Keratinocyte (primary cell): ENCODE data around the gene EMB. TPM values are rescaled to one million over a fixed set of nuclear protein-coding genes. Genes with fewer than 3 reads are reported as not detected.
"Not testable (repeated sequence)": the region's sequence is repeated elsewhere in the genome, so short reads cannot be mapped to it uniquely, and the experiment has no call there.

Experiments
- DNase-seq: peaks from one replicate; pipeline ENCODE4 v3.0.0-alpha.2; 2011; ENCODE audit warnings: low read depth, missing footprints, low spot score
- FAIRE-seq: peaks from 2 replicates; lab custom pipeline; 2011; peaks lifted over from hg19 to GRCh38; lab: Jason Lieb, UNC
- H2AFZ ChIP-seq: 2 replicates; pipeline ENCODE4 v1.6.0; 2012; ENCODE audit warnings: low read length, control low read depth, inconsistent platforms; ENCODE audit not compliant: control insufficient read depth
- H3K27ac ChIP-seq: 2 replicates; pipeline ENCODE4 v1.5.1; 2011; ENCODE audit warnings: low read length; ENCODE audit not compliant: control insufficient read depth, insufficient read depth
- H3K27me3 ChIP-seq: 3 replicates; pipeline ENCODE4 v1.6.0; 2011; ENCODE audit warnings: low read length; ENCODE audit not compliant: control insufficient read depth, insufficient read depth; ENCODE audit errors: extremely low read depth
- H3K36me3 ChIP-seq, 2 experiments: 2 replicates in 1 of 2; 3 replicates in 1 of 2; pipeline ENCODE4 v1.5.1; 2011; ENCODE audit warnings: low read length in 2 of 2, mild to moderate bottlenecking in 1 of 2; ENCODE audit not compliant: control insufficient read depth in 2 of 2, insufficient read depth in 2 of 2; ENCODE audit errors: extremely low read depth in 1 of 2
- H3K4me1 ChIP-seq: 3 replicates; pipeline ENCODE4 v1.5.1; 2011; ENCODE audit warnings: low read length; ENCODE audit not compliant: control insufficient read depth, insufficient read depth; ENCODE audit errors: extremely low read depth
- H3K4me2 ChIP-seq: 3 replicates; pipeline ENCODE4 v1.6.0; 2011; ENCODE audit warnings: low read depth, low read length; ENCODE audit not compliant: control insufficient read depth, insufficient read depth; ENCODE audit errors: extremely low read depth
- H3K4me3 ChIP-seq, 3 experiments: fragments of 200-600 bp in 1 of 3; sonication (generic) in 1 of 3; 2 replicates in 2 of 3; 3 replicates in 1 of 3; pipeline ENCODE4 v1.5.1; 2011 to 2016; ENCODE audit warnings: low read length in 3 of 3, mild to moderate bottlenecking in 3 of 3, control low read depth in 2 of 3, inconsistent platforms in 1 of 3, low read depth in 1 of 3, mixed read lengths in 1 of 3, mixed run types in 1 of 3, moderate library complexity in 1 of 3; ENCODE audit not compliant: control insufficient read depth in 2 of 3, insufficient read depth in 2 of 3; ENCODE audit errors: extremely low read depth in 1 of 3
- H3K79me2 ChIP-seq: 2 replicates; pipeline ENCODE4 v1.6.0; 2012; ENCODE audit warnings: low read length; ENCODE audit not compliant: control insufficient read depth, insufficient read depth
- H3K9ac ChIP-seq: 3 replicates; pipeline ENCODE4 v1.6.0; 2011; ENCODE audit warnings: low read length; ENCODE audit not compliant: control insufficient read depth, insufficient read depth; ENCODE audit errors: extremely low read depth
- H3K9me1 ChIP-seq: 3 replicates; pipeline ENCODE4 v1.6.0; 2011; ENCODE audit warnings: low read length; ENCODE audit not compliant: control insufficient read depth, insufficient read depth; ENCODE audit errors: extremely low read depth
- H3K9me3 ChIP-seq: 2 replicates; pipeline ENCODE4 v1.5.1; 2012; ENCODE audit warnings: low read depth, low read length; ENCODE audit not compliant: control insufficient read depth
- H4K20me1 ChIP-seq: 3 replicates; pipeline ENCODE4 v1.6.0; 2011; ENCODE audit warnings: low read length; ENCODE audit not compliant: control insufficient read depth, insufficient read depth; ENCODE audit errors: extremely low read depth
- CTCF ChIP-seq, 3 experiments: IDR thresholded peaks in 1 of 3; conservative IDR thresholded peaks in 1 of 3; optimal IDR thresholded peaks in 1 of 3; 2 replicates in 2 of 3; 3 replicates in 1 of 3; pipeline versions ENCODE3 to v1.5.1; 2011; ENCODE audit warnings: low read length in 3 of 3, mild to moderate bottlenecking in 3 of 3, moderate library complexity in 2 of 3, control low read depth in 1 of 3, inconsistent platforms in 1 of 3; ENCODE audit not compliant: insufficient read depth in 2 of 3; ENCODE audit errors: extremely low read depth in 1 of 3
- EZH2 ChIP-seq: IDR thresholded peaks from one replicate; pipeline ENCODE4 v1.6.1; 2012; ENCODE audit warnings: inconsistent platforms, mild to moderate bottlenecking, low read length, moderate library complexity
- dilution Hi-C: fragments of 300-500 bp; cut with MboI; formaldehyde crosslinking; loops from one replicate; pipeline ENCODE4 v1.7.0; 2020; ENCODE audit warnings: low sequenced_read_pairs; ENCODE audit not compliant: extremely low pct_ligation_motif_present
- polyA plus RNA-seq, 5 experiments: library from polyadenylated mRNA; depleted of rRNA in 3 of 5; stranded (reverse) in 3 of 5; stranded (forward) in 1 of 5; unstranded in 1 of 5; fragments of >200 nt; gene quantifications; 1 replicate in 1 of 5; 2 replicates in 3 of 5; 3 replicates in 1 of 5; pipeline versions ENCODE4 v1.2.1 to v1.2.3, GENCODE V29; 2011 to 2012; ENCODE audit warnings: missing spikeins in 2 of 5, low read depth in 1 of 5, low replicate concordance in 1 of 5

EMB gene
- polyA plus RNA-seq, 1 donor (not counting 4 experiments of a cell fraction or from before 2014, with no cell fraction given) = 68.8 TPM

GRCh38 chr5:50364535-50365309, 76.4 kb downstream of the EMB start:
- H3K9me1 ChIP-seq, H3K4me3 ChIP-seq, H3K9me3 ChIP-seq, H3K79me2 ChIP-seq, H3K27ac ChIP-seq, FAIRE-seq, H3K36me3 ChIP-seq, DNase-seq, H3K9ac ChIP-seq, H4K20me1 ChIP-seq, H3K4me2 ChIP-seq, H2AFZ ChIP-seq, H3K4me1 ChIP-seq, dilution Hi-C loops, H3K27me3 ChIP-seq: not testable (repeated sequence)

- dilution Hi-C loops = no loop called here
- no peak overlapping the region for H2AFZ ChIP-seq
- no peaks in the 10 kb centered on the region for H3K4me1 ChIP-seq
- FAIRE-seq (no peak), DNase-seq (no peak)
- H3K9me1 ChIP-seq = no peaks in the 10 kb centered on the region
- no peaks in the 10 kb centered on the region for H3K27me3 ChIP-seq
- no peak overlapping the region for H3K9ac ChIP-seq
- H3K79me2 ChIP-seq = no peaks in the 10 kb centered on the region
- H3K9me3 ChIP-seq = no peaks in the 10 kb centered on the region
- no peaks in the 10 kb centered on the region for H4K20me1 ChIP-seq
- TF ChIP-seq CTCF (optimal IDR thresholded peaks at IDR 0.05 in 1 of 3, IDR thresholded peaks at IDR 0.05 in 1 of 3, conservative IDR thresholded peaks at IDR 0.05 in 1 of 3; ENCODE audit: extremely low read depth in 1 of 3, insufficient read depth in 2 of 3, low read length in 3 of 3) = no peak
- TF ChIP-seq EZH2 = no peak
- H3K27ac ChIP-seq = no peak overlapping the region
- no peaks in the 10 kb centered on the region for H3K36me3 ChIP-seq
- no peak overlapping the region for H3K4me3 ChIP-seq
- no peak overlapping the region for H3K4me2 ChIP-seq
These were observed 81.9 kb downstream of the EMB start for GRCh38 chr5:50359187-50359586.

GRCh38 chr5:50352382-50352781, 88.7 kb downstream of the EMB start:
- TF ChIP-seq EZH2 = no peak
- no peak for TF ChIP-seq CTCF (optimal IDR thresholded peaks at IDR 0.05 in 1 of 3, IDR thresholded peaks at IDR 0.05 in 1 of 3, conservative IDR thresholded peaks at IDR 0.05 in 1 of 3; ENCODE audit: extremely low read depth in 1 of 3, insufficient read depth in 2 of 3, low read length in 3 of 3)

More at GRCh38 chr5:50352382-50352781, 88.7 kb downstream of the EMB start:
- no peak for FAIRE-seq
- Histone ChIP-seq H3K9me1 (no peaks in the 10 kb centered on the region), H3K4me2 (no peak overlapping the region), H3K9ac (no peak overlapping the region), H4K20me1 (no peaks in the 10 kb centered on the region), H3K4me3 (no peak overlapping the region), H3K27ac (no peak overlapping the region), H3K79me2 (no peaks in the 10 kb centered on the region), H3K9me3 (no peaks in the 10 kb centered on the region), H2AFZ (no peak overlapping the region), H3K36me3 (no peaks in the 10 kb centered on the region), H3K4me1 (no peaks in the 10 kb centered on the region), H3K27me3 (no peaks in the 10 kb centered on the region)
- no peak for DNase-seq
- dilution Hi-C loops = no loop called here
